Ovary (tissue), 3 donors: ENCODE measurements around the gene TERT.

Experiments used
- EP300 ChIP-seq: sonication (generic); formaldehyde crosslinking; IDR thresholded peaks from one replicate; pipeline ENCODE4 v1.6.1; 2017; ENCODE audit warnings: antibody characterized with exemption
- TF ChIP-seq, protein P1 (sequence below), 3 donors: fragments of 450-650 bp in 2 of 3; fragments of 200-600 bp in 1 of 3; IDR thresholded peaks; one replicate each; pipeline versions ENCODE4 v1.5.1 to v1.8.0; 2016 to 2022; ENCODE audit warnings: antibody characterized with exemption in 3 of 3, mild to moderate bottlenecking in 1 of 3
- donor health status: DM: no; HTN: no; CAD: no.

DNA sequence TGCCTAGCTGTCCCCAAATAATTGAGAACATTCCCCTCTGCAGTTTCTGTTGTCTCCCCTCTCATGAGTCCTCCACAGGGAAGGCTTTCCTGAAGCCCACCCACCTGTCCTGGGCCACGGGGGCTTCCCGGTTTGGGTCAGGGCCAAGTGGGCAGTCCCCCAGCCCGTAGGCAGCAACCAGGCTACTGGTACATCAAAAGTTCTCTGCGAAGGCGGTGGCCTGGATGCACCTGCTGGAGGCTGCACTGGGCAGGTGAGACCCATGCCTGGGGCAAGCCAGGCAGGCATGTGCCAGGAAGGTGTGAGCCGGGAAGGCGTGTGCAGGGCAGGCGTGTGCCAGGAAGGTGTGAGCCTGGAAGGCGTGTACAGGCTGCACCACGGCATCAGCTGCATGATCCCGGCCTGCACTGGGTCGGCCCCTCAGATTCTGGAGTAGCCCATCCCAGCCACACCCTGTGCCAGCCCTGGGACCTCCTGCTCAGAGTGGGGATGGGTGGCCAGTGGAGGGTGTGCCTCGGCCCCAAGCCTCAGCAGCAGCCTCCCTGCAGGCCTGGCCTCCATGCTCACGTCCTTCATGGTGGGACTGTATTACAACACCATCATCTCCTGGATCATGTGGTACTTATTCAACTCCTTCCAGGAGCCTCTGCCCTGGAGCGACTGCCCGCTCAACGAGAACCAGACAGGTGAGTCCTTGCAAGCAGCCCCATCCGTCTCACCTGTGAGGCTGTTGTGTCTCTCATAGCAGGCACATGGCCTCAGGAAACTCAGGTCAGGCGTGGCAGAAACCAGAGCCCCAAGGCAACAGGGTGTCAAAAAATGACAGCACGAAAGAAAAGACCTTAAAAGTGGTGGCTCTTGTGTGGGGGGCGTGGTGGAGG, 84.7 kb downstream of the TERT start:
- TF ChIP-seq, protein P1, sequence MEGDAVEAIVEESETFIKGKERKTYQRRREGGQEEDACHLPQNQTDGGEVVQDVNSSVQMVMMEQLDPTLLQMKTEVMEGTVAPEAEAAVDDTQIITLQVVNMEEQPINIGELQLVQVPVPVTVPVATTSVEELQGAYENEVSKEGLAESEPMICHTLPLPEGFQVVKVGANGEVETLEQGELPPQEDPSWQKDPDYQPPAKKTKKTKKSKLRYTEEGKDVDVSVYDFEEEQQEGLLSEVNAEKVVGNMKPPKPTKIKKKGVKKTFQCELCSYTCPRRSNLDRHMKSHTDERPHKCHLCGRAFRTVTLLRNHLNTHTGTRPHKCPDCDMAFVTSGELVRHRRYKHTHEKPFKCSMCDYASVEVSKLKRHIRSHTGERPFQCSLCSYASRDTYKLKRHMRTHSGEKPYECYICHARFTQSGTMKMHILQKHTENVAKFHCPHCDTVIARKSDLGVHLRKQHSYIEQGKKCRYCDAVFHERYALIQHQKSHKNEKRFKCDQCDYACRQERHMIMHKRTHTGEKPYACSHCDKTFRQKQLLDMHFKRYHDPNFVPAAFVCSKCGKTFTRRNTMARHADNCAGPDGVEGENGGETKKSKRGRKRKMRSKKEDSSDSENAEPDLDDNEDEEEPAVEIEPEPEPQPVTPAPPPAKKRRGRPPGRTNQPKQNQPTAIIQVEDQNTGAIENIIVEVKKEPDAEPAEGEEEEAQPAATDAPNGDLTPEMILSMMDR (IDR thresholded peaks at IDR 0.05): no peak
- TF ChIP-seq EP300: no peak
